ENCODE results near the gene TSKU.

The TSKU gene

GRCh38 chr11:76771446-76772099, 11.6 kb upstream of the TSKU start:
- no peak for DNase-seq

GRCh38 chr11:76772100-76772782, 10.9 kb upstream of the TSKU start:
- DNase-seq = no peak

DNA sequence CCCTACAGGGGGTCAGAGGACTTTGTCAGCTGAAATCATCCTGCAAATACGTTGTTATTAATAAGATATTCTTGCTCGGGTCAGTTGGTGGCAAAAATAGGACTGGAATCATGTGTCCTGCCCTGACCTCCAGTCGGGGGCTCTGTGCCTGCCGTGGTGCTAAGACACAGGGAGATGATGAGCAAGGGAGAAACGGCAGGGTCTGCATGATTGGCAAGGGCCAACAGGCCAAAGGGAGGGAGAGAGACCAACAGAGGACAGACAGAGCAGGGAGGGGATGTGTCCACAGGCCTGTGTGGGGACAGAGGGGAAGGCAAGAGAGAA, 10.4 kb upstream of the TSKU start:
- DNase-seq = no peak

- no peak for DNase-seq
Observed at GRCh38 chr11:76773921-76774361, 9.2 kb upstream of the TSKU start.

DNA sequence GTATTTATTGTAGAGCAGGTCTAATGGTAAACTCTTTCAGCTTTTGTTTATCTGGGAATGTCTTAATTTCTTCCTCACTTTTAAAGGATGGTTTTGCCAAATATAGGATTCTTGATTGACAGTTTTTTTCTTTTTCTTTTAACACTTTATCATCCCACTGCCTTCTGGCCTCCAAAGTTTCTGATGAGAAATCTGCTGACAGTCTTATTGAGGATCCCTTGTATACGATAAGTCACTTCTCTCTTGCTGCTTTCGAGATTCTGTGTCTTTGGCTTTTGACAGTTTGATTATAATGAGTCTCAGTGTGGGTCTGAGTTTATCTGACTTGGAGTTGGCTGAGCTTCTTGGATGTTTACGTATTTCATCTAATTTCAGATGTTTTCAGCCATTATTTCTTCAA, 6.7 kb upstream of the TSKU start:
- no peak for DNase-seq

- no peak for DNase-seq
Observed at GRCh38 chr11:76777305-76777704, 5.9 kb upstream of the TSKU start.

DNA sequence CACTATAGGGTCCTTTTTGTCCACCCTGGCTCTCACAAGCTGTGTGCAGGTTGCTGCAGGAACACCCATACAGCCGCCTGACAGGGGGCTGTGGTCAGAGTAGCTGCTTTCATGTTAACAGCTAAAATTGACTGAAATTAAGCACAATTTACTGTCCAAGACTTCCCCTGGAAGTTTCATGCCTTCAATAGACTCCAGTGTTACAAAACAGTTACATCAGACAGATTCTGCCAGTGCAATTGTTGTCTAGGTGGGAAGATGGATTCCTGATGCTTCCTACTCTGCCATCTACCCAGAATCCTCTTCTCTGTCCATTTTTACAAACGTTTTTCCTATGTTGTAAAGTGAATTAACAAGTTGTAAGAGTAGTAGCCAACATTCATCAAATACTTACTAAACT, 5.3 kb upstream of the TSKU start:
- DNase-seq = no peak

DNA sequence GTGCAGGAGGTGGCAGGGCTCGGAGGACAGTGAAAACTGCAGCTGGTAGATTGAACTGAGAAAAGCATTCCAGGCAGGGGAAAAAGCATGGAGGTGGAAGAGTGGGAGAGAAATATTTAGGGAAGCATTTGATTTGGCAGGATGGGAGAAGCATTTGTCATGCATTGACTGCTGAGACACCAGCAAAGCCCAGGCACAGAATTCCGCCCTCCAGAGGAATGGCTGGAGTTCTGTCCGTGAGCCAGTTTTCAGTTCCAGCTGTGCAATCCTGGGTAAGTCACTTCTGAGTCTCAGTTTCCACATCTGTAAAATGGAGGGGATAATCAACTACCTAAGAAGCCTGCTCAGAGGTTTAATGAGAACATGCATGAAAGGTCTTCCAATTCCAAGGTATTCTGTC, 4.3 kb upstream of the TSKU start:
- no peak for DNase-seq

GRCh38 chr11:76781046-76781801, 1.9 kb upstream of the TSKU start:
- DNase-seq = no peak

- DNase-seq = no peak
Observed at GRCh38 chr11:76781807-76782530, 1.2 kb upstream of the TSKU start.

DNA sequence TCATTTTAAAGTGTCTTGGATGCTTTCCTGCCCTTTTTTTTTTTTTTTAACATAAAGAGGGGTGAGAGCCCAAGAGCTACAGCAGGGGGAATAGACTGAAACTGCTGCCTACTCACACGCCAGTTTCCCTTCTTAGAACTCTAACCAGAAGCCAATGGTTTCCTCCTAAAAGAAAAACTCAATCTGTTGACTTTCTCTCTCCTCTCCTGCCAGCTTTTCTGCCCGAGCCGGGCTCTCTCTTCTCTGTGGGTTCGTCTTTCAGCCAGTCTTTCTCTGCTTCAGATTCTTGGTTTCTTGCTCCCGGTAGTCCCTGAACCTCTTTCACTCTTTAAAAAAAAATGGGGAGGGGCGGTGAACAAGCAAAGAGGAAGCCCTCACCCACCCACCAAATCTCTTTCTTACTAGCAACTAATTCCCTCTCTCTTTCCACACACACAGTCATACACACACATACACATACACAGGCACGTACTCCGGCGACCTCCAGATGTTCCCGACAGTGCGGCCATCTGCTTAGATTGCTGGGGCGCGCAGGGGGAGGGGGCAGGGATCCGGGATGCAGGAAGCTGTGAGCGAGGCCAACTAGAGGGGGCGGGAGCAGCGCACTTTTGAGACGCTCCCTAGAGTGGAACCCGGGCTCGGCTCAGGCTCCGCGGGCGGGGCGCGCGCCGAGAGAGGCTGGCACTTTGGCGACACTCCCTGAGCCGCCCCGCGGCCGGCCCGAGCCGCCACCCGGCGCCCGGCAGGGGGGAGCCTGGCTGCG, 444 bp upstream of the TSKU start:
- DNase-seq = no peak

DNA sequence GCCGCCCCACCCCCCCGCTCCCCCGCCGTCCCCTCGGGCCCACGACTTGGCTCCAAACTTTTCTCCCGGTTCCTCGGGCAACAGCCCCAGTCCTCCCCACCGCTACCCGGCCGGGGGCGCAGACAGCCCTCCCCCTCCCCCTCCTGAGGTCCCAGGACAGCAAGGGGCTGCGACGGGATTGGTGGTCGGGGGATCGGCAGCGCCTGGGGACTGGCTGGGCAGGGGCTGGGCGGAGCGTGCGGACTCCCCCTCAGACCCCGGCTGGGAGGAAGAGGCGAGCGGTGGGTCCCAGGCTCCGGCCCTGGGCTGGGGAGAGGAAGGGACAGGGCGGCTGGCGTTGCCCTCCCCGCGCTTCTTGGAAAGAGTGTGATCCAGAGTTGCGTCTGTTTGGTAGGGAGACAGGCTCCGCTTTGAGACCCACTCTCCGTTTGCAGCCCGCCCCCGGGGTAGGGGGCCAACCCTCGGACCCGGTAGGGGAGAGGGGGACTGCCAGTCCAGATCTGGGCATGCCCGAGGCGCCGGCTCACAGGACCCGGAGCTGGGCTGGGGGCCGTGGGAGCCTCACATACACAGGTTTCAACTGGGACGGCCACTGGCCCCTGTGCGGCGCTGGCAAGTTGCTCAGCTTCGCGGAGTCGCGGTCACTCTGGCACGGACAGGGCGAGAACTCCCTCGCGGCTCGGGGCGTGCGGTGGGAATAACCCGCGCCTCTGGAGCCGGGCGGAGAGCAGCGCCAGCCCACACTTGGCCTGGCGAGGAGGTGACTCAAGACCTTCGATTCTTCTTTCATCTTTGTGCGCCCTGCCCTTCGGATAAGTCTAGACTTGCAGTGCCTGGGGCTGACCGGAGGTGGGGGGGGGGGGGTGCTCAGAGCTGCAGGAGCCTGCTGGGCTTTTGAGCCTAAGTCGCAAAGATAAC, 999 bp downstream of the TSKU start:
- DNase-seq = no peak

GRCh38 chr11:76785513-76785912, 2.4 kb downstream of the TSKU start:
- no peak for DNase-seq

DNA sequence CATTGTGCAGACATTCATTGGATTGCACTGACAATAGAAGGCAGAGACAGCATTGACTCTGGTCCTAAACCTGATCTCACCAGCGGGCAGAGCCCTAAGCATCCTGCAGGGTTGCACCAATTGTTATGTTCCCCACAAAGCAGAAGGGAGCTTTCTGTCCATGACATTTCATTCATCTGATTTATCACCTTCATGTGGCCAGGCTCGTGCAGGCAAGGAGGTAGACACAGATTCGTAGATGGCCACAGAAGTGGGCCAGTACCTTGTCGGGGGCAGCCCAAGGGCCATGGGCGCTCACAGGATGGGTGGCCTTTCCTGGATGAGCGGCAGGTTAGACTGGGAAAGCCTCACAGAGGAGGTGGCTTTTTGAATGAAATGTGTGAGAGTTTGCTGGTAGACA, 2.9 kb downstream of the TSKU start:
- no peak for DNase-seq

DNA sequence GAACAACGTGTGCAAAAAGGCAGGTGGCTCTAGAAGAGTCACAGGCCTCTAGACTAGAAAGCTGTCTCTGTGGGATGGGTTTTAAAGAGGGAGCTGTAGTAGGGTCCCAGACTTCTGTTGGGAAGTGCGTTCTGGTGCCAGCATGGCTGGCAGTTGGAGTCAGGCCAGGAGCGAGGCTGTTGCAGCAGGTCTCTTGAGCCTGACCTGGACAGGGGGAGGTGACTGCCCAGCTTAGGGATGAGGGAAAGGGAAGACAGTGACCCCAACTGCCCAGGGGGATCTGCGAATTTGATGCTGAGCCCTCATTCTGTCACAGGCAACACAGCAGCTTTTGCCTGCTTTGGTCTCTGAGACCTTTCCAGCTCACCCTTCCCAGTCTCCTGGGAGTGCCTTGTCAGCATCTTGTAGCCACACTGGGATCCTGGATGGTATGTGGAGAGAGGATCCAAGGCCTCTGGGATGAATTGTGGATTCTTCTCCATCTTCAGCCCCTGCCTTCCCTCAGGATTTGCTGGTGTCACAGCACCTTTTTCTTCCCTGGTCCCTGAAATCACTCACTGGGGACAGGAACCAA, 3.4 kb downstream of the TSKU start:
- DNase-seq = no peak

DNA sequence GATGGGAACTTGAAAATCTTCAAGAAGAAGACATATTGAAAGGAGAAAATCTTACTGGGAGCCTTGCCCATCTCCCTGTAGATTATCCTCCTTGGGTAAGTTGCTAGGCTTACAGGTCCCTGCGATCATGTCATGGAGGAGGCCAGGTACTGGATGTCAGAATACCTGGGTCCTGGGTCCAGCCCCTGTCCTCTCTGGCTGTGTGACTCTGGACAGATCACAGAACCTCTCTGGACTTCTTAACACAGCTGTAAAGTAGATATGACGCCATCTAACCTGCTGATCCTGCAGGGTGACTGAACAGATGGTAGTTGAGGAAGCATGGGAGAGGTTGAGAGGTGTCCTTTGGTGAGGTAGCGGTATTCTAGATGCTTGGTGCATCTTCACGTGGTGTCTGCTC, 4.1 kb downstream of the TSKU start:
- DNase-seq = no peak

DNA sequence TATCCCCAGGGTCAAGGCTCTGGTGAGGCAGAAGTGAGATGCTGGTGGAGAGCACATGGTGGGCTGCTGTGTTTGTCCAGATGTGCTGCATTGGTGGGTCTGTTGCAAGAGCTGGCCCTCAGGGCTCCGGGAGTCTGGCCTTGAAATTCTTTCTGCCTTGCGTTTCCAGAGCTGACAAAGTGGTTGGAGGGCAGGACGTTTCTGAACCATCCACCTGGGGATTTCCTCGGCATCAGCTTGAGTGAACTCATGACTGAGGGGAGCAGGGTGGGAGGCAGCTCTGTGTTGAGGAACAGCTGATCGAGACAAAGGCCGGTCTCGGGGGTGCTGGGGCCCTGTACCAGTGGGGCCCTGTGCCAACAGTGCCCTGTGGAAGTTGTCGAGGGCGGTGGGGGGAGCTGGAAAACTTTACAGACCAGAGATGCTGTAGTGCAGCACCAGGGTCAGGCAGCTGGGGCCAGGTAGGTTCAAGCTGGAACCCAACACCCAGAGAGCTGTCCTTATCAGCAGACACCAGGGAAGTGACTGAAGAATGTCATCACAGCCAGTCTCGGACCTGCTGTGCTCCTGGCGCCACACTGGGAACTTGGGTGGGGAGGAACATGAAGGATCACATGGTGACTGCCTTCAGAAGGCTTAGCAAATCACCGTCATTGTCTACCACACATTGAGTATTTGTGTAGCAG, 4.9 kb downstream of the TSKU start:
- no peak for DNase-seq

GRCh38 chr11:76788661-76789442, 5.7 kb downstream of the TSKU start:
- DNase-seq = no peak

- no peak for DNase-seq
Observed at GRCh38 chr11:76789443-76789719, 6.2 kb downstream of the TSKU start.

DNA sequence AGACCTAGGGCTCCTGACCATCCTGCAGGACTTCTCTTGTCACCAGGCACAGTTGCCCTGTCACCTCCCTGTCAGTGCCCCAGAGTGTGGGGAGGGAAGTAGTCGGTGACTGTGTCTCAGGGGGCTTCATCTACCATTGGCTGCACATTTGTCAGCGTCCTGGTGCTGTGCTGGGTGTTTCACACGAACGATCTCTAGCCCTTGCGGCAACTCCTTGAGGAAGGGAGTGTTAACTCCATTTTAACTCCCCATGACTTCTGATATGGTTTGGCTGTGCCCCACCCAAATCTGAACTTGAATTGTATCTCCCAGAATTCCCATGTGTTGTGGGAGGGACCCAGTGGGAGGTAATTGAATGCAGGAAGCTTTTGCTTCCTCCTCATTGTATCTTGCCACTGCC, 7.1 kb downstream of the TSKU start:
- DNase-seq = no peak
